ENCODE results near the gene TEX19. TPM values are rescaled to one million over a fixed set of nuclear protein-coding genes. Genes with fewer than 3 reads are reported as not detected.

TEX19 gene
- total and polyA plus RNA-seq, 9 of the 15 experiments (the other 6 are each of a cell fraction or from before 2014, with no cell fraction given): 0.10 to 4.9 (median 1.9) TPM

DNA sequence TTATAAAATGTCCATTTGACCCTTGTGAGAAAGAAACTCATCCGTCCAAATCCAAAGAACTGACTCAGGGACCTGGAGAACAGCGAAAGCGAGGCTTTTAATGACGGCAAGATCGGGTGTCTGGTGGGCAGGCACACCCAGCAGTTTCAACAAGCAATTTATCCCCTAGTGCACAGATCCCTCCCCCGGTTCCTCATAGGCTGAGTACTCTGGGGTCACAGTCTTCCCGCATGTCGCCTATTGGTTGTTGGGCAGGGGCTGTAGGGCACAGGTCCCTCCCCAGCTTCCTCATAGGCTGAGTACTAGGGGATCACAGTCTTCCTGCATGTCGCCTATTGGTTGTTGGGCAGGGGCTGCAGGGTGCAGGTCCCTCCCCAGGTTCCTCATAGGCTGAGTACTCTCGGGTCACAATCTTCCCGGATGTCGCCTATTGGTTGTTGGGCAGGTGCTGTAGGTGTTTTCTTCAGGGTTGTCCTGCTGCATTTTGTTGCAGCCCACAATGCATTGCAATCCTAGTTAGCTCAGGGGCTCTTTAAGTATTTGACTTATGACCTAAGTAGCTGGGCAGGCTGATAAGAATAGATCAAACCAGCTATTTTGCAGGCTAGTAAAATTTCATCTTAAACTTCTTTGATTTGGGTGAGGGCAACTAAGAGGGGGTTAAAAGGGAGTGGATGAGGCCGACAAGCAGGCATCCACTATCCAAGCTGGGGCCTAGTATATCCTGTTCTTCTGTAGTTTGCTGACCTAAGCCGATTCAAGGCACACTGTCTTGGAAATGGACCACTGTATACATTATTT, 8.9 kb downstream of the TEX19 start (continued):
- TF ChIP-seq MCM7 (IDR thresholded peaks at IDR 0.05): no peak
- no peak for TF ChIP-seq FOXA3 (CRISPR knock-in tag; conservative IDR thresholded peaks at IDR 0.05 in 1 of 2, IDR thresholded peaks at IDR 0.05 in 1 of 2)
- TF ChIP-seq MEIS2 (IDR thresholded peaks at IDR 0.05; ENCODE audit: partially characterized antibody): peak; percentile 32
- no peak for TF ChIP-seq TOE1 (IDR thresholded peaks at IDR 0.05; ENCODE audit: borderline replicate concordance)
- TF ChIP-seq TOE1 (CRISPR knock-in tag; IDR thresholded peaks at IDR 0.05; ENCODE audit: borderline replicate concordance, low read depth): no peak
- peak; percentile 50; the same call in 1 of the 2 replicates for TF ChIP-seq PHF8 (IDR thresholded peaks at IDR 0.05; ENCODE audit: borderline replicate concordance, low read length)
- TF ChIP-seq ZNF551 (CRISPR knock-in tag; IDR thresholded peaks at IDR 0.05): no peak
- TF ChIP-seq NR2C2 (CRISPR knock-in tag; IDR thresholded peaks at IDR 0.05): peak; percentile 94
- TF ChIP-seq NR2C2 (tag; IDR thresholded peaks at IDR 0.05): peak; percentile 98
- TF ChIP-seq TCF3 (CRISPR knock-in tag; IDR thresholded peaks at IDR 0.05): 0 out of 2 replicates have a peak, but pooled peaks have one; percentile 29
- TF ChIP-seq SOX6 (IDR thresholded peaks at IDR 0.05): peak; percentile 11; the same call in 1 of the 2 replicates
- TF ChIP-seq, protein P1, sequence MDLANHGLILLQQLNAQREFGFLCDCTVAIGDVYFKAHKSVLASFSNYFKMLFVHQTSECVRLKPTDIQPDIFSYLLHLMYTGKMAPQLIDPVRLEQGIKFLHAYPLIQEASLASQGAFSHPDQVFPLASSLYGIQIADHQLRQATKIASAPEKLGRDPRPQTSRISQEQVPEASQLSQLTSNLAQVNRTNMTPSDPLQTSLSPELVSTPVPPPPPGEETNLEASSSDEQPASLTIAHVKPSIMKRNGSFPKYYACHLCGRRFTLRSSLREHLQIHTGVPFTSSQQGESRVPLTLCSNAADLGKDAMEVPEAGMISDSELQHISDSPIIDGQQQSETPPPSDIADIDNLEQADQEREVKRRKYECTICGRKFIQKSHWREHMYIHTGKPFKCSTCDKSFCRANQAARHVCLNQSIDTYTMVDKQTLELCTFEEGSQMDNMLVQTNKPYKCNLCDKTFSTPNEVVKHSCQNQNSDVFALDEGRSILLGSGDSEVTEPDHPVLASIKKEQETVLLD (IDR thresholded peaks at IDR 0.05): no peak
- TF ChIP-seq ZNF584 (CRISPR knock-in tag; IDR thresholded peaks at IDR 0.05; ENCODE audit: low read depth): no peak
- TF ChIP-seq ZNF830 (CRISPR knock-in tag; IDR thresholded peaks at IDR 0.05): no peak
- TF ChIP-seq CBX3 (IDR thresholded peaks at IDR 0.05; ENCODE audit: borderline replicate concordance in 1 of 2, low read length in 2 of 2): no peak; a peak in 1 of 3 replicates
- no peak for TF ChIP-seq ARID2 (IDR thresholded peaks at IDR 0.05)
- no peak for TF ChIP-seq RAD21 (CRISPR knock-in tag; conservative IDR thresholded peaks at IDR 0.05 in 1 of 2, IDR thresholded peaks at IDR 0.05 in 1 of 2)
- no peak for TF ChIP-seq RBBP5 (IDR thresholded peaks at IDR 0.05; ENCODE audit: borderline replicate concordance, insufficient read depth, low read length, poor library complexity, severe bottlenecking)
- no peak for TF ChIP-seq ZNF75A (CRISPR knock-in tag; IDR thresholded peaks at IDR 0.05)
- no peak for TF ChIP-seq GATAD2A (IDR thresholded peaks at IDR 0.05)
- TF ChIP-seq CHCHD3 (CRISPR knock-in tag; IDR thresholded peaks at IDR 0.05): no peak
- no peak for TF ChIP-seq SPI1 (IDR thresholded peaks at IDR 0.05; ENCODE audit: borderline replicate concordance, low read depth, low read length)
- TF ChIP-seq ZNF583 (CRISPR knock-in tag; IDR thresholded peaks at IDR 0.05): no peak
- TF ChIP-seq BRD4 (IDR thresholded peaks at IDR 0.05): no peak
- TF ChIP-seq, protein P2, sequence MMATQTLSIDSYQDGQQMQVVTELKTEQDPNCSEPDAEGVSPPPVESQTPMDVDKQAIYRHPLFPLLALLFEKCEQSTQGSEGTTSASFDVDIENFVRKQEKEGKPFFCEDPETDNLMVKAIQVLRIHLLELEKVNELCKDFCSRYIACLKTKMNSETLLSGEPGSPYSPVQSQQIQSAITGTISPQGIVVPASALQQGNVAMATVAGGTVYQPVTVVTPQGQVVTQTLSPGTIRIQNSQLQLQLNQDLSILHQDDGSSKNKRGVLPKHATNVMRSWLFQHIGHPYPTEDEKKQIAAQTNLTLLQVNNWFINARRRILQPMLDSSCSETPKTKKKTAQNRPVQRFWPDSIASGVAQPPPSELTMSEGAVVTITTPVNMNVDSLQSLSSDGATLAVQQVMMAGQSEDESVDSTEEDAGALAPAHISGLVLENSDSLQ (IDR thresholded peaks at IDR 0.05): peak; percentile 89
- TF ChIP-seq EP400 (IDR thresholded peaks at IDR 0.05): 0 out of 2 replicates have a peak, but pooled peaks have one; percentile 9
